Psoas muscle (tissue), 8 donors: Measurements from ENCODE around the gene SPAG17. TPM values are rescaled to one million over a fixed set of nuclear protein-coding genes. Genes with fewer than 3 reads are reported as not detected.

ENCODE experiments used
- ATAC-seq, 4 donors: fragments of 200-7000 bp; cut with Tn5 transposase; one replicate each; pipeline ENCODE4 v1.9.1; 2020; ENCODE audit warnings: moderate library complexity in 3 of 4, mild to moderate bottlenecking in 2 of 4
- DNase-seq, 2 donors: peaks; one replicate each; pipeline ENCODE4 v3.0.0-alpha.2; 2020
- H3K27ac ChIP-seq: fragments of 200-600 bp; one replicate; pipeline ENCODE4 v1.8.0; 2022
- H3K27me3 ChIP-seq, 3 donors: fragments of 200-600 bp in 1 of 3; one replicate each; pipeline versions ENCODE4 v1.6.1 to v1.8.0; 2013 to 2022; ENCODE audit warnings: low read length in 2 of 3, mild to moderate bottlenecking in 2 of 3, moderate library complexity in 1 of 3; ENCODE audit not compliant: insufficient read depth in 3 of 3
- H3K36me3 ChIP-seq, 2 donors: fragments of 200-600 bp in 1 of 2; one replicate each; pipeline versions ENCODE4 v1.6.1 to v1.8.0; 2013 to 2022; ENCODE audit warnings: low read depth in 1 of 2, mild to moderate bottlenecking in 1 of 2, moderate library complexity in 1 of 2; ENCODE audit not compliant: insufficient read depth in 1 of 2
- H3K4me1 ChIP-seq: fragments of 200-600 bp; one replicate; pipeline ENCODE4 v1.8.0; 2022
- H3K4me3 ChIP-seq: fragments of 200-600 bp; one replicate; pipeline ENCODE4 v1.8.0; 2022; ENCODE audit warnings: mild to moderate bottlenecking
- H3K9me3 ChIP-seq: fragments of 200-600 bp; one replicate; pipeline ENCODE4 v1.8.0; 2022
- WGBS, 3 donors: extraction: QIAGEN DNeasy Blood & Tissue Kit; methylation state at CpG; one replicate each; pipeline versions ENCODE4 v1.1.6 to v1.1.7; 2013; 5-methylcytosine and 5-hydroxymethylcytosine counted together
- intact Hi-C, 2 donors: fragments of 100-400 bp; cut with DNase I; formaldehyde crosslinking; loops; one replicate each; pipeline versions ENCODE4 v1.11.0 to v1.14.2; 2022
- polyA plus RNA-seq, 3 donors: library from polyadenylated mRNA; stranded (reverse); fragments of 200-250 nt; gene quantifications; one replicate each; pipeline ENCODE4 v1.2.3, GENCODE V29; 2013
- total RNA-seq, 4 donors: library from RNA; stranded (reverse); fragmentation: NEBNext Ultra II Directional in 2 of 4; extraction: Animal tissue kit (Norgen Biotek cat#: 25700) in 2 of 4; gene quantifications; one replicate each; pipeline versions ENCODE4 v1.2.1 to v1.2.4, GENCODE V29; 2021 to 2023
- TF ChIP-seq, protein P1 (sequence below): fragments of 200-600 bp; IDR thresholded peaks from one replicate; pipeline ENCODE4 v1.8.0; 2022; ENCODE audit warnings: antibody characterized with exemption
- donor health status: healthy with polysubstance abuse.
- donor health status: DM: no; HTN: no; CAD: no; lungs with moderate emphysema.
- donor health status: Bipolar disorder and iron deficiency.
- donor health status: healthy.
- donor health status: DM: yes; HTN: yes; CAD: no.
- donor health status: DM: no; HTN: no; CAD: no.
- donor health status: DM: no; HTN: no; CAD: no.
- donor health status: DM: yes; HTN: yes; CAD: no.

Gene SPAG17
- total and polyA plus RNA-seq, 7 donors = 0.03 to 0.46 (median 0.09) TPM; not detected in 3

DNA sequence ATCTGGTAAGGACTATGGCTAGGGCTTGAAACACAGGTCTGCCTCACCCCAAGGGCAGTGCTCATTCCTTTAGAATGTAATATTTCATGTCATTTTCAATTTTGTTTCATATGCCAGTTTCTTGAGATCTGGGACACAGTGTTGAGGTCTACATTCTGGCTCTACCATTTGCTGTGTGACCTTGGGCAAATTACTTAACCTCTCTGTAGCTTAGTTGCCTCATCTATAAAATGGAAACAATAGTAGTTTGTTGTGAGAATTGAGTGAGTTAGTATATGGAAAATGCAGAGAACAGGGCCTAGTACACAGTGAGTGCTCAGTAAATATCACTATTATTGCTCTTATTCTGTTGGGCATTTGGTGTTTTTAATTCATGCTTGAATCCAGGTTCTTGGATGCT, 171.1 kb downstream of the SPAG17 start:
- TF ChIP-seq, protein P1, sequence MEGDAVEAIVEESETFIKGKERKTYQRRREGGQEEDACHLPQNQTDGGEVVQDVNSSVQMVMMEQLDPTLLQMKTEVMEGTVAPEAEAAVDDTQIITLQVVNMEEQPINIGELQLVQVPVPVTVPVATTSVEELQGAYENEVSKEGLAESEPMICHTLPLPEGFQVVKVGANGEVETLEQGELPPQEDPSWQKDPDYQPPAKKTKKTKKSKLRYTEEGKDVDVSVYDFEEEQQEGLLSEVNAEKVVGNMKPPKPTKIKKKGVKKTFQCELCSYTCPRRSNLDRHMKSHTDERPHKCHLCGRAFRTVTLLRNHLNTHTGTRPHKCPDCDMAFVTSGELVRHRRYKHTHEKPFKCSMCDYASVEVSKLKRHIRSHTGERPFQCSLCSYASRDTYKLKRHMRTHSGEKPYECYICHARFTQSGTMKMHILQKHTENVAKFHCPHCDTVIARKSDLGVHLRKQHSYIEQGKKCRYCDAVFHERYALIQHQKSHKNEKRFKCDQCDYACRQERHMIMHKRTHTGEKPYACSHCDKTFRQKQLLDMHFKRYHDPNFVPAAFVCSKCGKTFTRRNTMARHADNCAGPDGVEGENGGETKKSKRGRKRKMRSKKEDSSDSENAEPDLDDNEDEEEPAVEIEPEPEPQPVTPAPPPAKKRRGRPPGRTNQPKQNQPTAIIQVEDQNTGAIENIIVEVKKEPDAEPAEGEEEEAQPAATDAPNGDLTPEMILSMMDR = no peak
- no peak for DNase-seq
- intact Hi-C loops = no loop called here

DNA sequence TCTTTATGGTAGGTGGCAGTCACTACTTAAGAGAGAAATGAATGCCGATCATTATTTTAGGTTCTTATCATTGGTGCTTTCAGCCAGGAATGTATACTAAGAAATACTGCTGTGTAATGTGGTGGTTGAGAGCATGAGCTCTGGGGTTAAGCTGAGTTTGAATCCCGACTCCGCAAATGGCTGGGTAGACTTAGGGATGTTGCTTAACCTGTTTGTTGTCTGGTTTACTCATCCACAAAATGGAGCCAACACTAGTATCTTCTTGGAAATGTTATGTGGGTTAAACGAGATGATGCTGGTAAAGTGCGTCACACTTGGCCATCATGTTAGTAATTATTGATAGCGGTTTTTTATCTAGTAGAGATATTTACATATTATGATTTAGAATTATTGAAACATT, 171.7 kb downstream of the SPAG17 start:
- no peaks in the 10 kb centered on the region for H3K4me1 ChIP-seq
- TF ChIP-seq, protein P1 = no peak
- H3K27ac ChIP-seq = no peak overlapping the region
- no peak overlapping the region for H3K4me3 ChIP-seq
- H3K9me3 ChIP-seq = no peaks in the 10 kb centered on the region
- H3K36me3 ChIP-seq = no peaks in the 10 kb centered on the region
- WGBS, 3 donors = 85 to 93% (median 93%) methylated on average over 6 of the region's 6 CpGs
- ATAC-seq = no peak
- DNase-seq = no peak
- H3K27me3 ChIP-seq = no peaks in the 10 kb centered on the region
- intact Hi-C loops = no loop called here

More for the DNA sequence above, 171.1 kb downstream of the SPAG17 start:
- no peak for ATAC-seq
- Histone ChIP-seq H3K4me1 (no peaks in the 10 kb centered on the region), H3K27ac (no peak overlapping the region), H3K27me3 (no peaks in the 10 kb centered on the region), H3K36me3 (no peaks in the 10 kb centered on the region), H3K9me3 (no peaks in the 10 kb centered on the region), H3K4me3 (no peak overlapping the region)

DNA sequence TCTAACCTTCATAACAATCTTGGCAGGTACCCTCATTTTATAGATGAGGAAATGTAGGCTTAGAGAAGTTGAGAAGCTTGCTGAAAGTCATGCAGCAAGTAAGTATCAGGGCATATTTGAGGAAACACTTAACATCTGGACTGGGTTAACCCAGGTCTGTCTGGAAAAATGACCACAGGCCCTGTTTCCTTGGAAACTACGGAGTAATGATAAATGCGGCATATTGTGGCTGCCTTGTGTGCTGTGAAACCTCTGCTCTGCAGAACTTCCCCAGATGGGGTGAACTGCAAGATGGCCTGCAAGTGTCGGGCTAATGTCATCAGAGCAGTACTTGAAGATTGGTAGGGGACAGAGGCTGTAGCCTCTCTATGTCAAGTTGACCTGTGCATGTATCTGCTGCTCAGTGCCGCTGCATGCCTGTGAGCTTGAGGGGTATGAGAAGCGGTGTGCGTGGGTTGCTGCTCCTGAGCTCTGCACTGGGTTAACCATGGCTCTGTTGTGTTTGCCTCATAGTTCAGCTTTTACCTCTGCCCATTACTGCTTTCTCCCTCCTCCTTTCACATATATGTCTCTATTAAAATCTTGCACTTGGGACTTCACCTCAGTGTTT, 172.4 kb downstream of the SPAG17 start:
- 81 to 87% (median 84%) methylated on average over 6 of the region's 6 CpGs for WGBS, 3 donors
- intact Hi-C loops = no loop called here
- ATAC-seq (no peak), DNase-seq (no peak)
- TF ChIP-seq, protein P1 = no peak
- Histone ChIP-seq H3K9me3 (no peaks in the 10 kb centered on the region), H3K27ac (no peak overlapping the region), H3K36me3 (no peaks in the 10 kb centered on the region), H3K27me3 (no peaks in the 10 kb centered on the region), H3K4me1 (no peaks in the 10 kb centered on the region), H3K4me3 (no peak overlapping the region)

DNA sequence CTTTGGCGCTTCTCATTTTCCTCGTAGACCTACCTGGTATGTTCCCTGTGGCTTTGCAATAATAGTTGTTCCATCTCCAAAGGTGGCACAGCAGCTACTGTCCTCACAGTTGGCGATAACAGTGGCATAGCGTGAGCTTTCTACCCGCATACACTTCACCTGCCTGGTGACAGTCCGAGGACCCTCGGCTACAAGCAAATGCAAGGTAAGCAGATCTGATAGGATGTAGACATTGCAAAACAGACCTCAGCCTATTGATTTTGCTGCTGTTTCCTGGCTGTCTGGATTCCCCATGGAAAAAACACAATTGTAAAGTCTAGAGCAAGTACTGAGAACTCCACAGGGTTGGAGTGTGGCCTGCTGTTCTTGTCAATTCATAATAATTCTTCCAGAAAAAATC, 177.0 kb downstream of the SPAG17 start:
- DNase-seq (no peak), ATAC-seq (no peak)
- Histone ChIP-seq H3K9me3 (no peaks in the 10 kb centered on the region), H3K27ac (no peak overlapping the region), H3K27me3 (no peaks in the 10 kb centered on the region), H3K4me1 (no peaks in the 10 kb centered on the region), H3K4me3 (no peak overlapping the region), H3K36me3 (no peaks in the 10 kb centered on the region)
- intact Hi-C loops = no loop called here
- 88 to 93% (median 93%) methylated on average over 7 of the region's 7 CpGs for WGBS, 3 donors
- TF ChIP-seq, protein P1 = no peak

DNA sequence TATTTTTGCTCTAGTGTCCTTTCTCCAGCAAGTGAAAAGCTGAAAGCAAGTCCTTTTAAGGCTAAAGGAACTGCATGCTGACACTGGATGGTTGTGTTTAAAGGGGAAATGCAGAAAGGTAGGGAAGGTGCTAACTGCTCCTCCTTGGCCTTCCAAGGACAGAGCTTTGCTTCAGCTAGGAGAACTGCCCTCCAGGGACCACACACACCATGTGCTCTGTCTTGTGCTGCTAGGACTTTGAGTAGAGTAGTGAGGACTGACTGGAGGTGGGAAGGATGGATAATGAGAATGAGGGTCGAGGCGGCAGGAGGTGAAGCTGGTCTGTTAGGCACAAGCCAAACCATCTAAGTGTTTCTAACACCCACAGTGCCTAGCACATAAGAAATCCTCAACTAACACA, 177.6 kb downstream of the SPAG17 start:
- TF ChIP-seq, protein P1 = no peak
- Histone ChIP-seq H3K9me3 (no peaks in the 10 kb centered on the region), H3K27me3 (no peaks in the 10 kb centered on the region), H3K36me3 (no peaks in the 10 kb centered on the region), H3K4me3 (no peak overlapping the region), H3K4me1 (no peaks in the 10 kb centered on the region), H3K27ac (no peak overlapping the region)
- ATAC-seq (no peak), DNase-seq (no peak)
- intact Hi-C loops = no loop called here
- 67 to 70% (median 69%) methylated on average over 2 of the region's 2 CpGs for WGBS, 3 donors
